Esophagus squamous epithelium (tissue), 5 donors: ENCODE measurements around the gene HNRNPK. TPM values are rescaled to one million over a fixed set of nuclear protein-coding genes. Genes with fewer than 3 reads are reported as not detected.

Source experiments
- DNase-seq: peaks from one replicate; lab custom pipeline; 2025; lab: John Stamatoyannopoulos, UW
- H3K27ac ChIP-seq, 4 donors: fragments of 200-600 bp; sonication (generic); one replicate each; pipeline ENCODE4 v1.5.1; 2016 to 2019; ENCODE audit warnings: mild to moderate bottlenecking in 1 of 4
- H3K27me3 ChIP-seq, 4 donors: fragments of 200-600 bp; sonication (generic); 1 replicate in 3 of 4; 2 replicates in 1 of 4; pipeline versions ENCODE4 v1.5.1 to v1.6.0; 2017 to 2021; ENCODE audit warnings: antibody characterized with exemption in 1 of 4
- H3K36me3 ChIP-seq, 3 donors: fragments of 200-600 bp; sonication (generic); one replicate each; pipeline ENCODE4 v1.5.1; 2016 to 2019
- H3K4me1 ChIP-seq, 3 donors: fragments of 200-600 bp; sonication (generic); one replicate each; pipeline ENCODE4 v1.5.1; 2017 to 2019
- H3K4me3 ChIP-seq, 4 donors: fragments of 200-600 bp; sonication (generic); 1 replicate in 3 of 4; 2 replicates in 1 of 4; pipeline ENCODE4 v1.5.1; 2016 to 2019; ENCODE audit warnings: mild to moderate bottlenecking in 2 of 4, moderate library complexity in 1 of 4
- H3K9me3 ChIP-seq, 3 donors: fragments of 200-600 bp; sonication (generic); one replicate each; pipeline ENCODE4 v1.5.1; 2016 to 2019
- POLR2A ChIP-seq, 4 donors: fragments of 450-650 bp; IDR thresholded peaks; one replicate each; pipeline ENCODE4 v1.6.1; 2017; ENCODE audit warnings: antibody characterized with exemption in 4 of 4, mild to moderate bottlenecking in 4 of 4, moderate library complexity in 3 of 4
- WGBS, 2 donors: methylation state at CpG; one replicate each; pipeline ENCODE4 v1.1.5; 2018; 5-methylcytosine and 5-hydroxymethylcytosine counted together
- intact Hi-C: fragments of 100-400 bp; cut with DNase I; formaldehyde crosslinking; loops from one replicate; pipeline ENCODE4 v1.15.0; 2022
- small RNA-seq, 4 donors: library from RNA; depleted of rRNA; stranded (forward); fragments of <200 nt; gene quantifications; one replicate each; pipeline ENCODE3, GENCODE V24; 2016
- total RNA-seq, 4 donors: library from RNA; depleted of rRNA; stranded (reverse); fragments of >200 nt; gene quantifications; one replicate each; pipeline ENCODE4 v1.1.0, GENCODE V29; 2016
- TF ChIP-seq, protein P1 (sequence below), 6 experiments: fragments of 450-650 bp in 4 of 6; fragments of 200-600 bp in 2 of 6; sonication (generic) in 2 of 6; IDR thresholded peaks; one replicate each; pipeline ENCODE4 v1.5.1; 2016 to 2019; ENCODE audit warnings: antibody characterized with exemption in 6 of 6, mild to moderate bottlenecking in 4 of 6, moderate library complexity in 4 of 6
- donor health status: DM: yes; HTN: yes; CAD: no.

HNRNPK gene
- total RNA-seq, 4 donors from 2014 or later = 348 to 510 (median 452) TPM

DNA sequence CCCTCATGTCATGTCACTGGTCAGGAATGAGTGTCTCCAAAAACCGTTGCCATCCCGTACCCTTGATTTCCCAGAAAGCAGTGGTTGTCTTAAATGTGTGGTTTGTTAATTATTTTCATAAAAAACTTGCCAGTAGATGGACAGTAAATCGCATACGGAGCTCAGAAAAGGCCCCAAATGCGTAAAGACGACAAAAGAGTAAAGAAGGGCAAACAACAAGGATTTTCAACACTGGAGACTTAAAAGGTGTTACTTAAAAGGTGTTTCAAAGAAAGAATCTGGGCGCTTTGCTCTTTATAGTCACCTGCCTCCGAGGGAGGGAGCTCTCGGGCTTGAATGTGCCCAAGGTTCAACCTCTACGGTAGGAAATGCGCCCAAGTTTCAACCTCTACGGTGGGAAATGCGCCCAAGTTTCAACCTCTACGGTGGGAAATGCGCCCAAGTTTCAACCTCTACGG lies 59.5 kb downstream of the HNRNPK start:
- no peak for TF ChIP-seq POLR2A (IDR thresholded peaks at IDR 0.05)
- TF ChIP-seq, protein P1, sequence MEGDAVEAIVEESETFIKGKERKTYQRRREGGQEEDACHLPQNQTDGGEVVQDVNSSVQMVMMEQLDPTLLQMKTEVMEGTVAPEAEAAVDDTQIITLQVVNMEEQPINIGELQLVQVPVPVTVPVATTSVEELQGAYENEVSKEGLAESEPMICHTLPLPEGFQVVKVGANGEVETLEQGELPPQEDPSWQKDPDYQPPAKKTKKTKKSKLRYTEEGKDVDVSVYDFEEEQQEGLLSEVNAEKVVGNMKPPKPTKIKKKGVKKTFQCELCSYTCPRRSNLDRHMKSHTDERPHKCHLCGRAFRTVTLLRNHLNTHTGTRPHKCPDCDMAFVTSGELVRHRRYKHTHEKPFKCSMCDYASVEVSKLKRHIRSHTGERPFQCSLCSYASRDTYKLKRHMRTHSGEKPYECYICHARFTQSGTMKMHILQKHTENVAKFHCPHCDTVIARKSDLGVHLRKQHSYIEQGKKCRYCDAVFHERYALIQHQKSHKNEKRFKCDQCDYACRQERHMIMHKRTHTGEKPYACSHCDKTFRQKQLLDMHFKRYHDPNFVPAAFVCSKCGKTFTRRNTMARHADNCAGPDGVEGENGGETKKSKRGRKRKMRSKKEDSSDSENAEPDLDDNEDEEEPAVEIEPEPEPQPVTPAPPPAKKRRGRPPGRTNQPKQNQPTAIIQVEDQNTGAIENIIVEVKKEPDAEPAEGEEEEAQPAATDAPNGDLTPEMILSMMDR (IDR thresholded peaks at IDR 0.05) = peak in 2 of 6 experiments; percentile 21 to 27
- DNase-seq = no peak
- 2 to 3% methylated on average over 13 of the region's 16 CpGs for WGBS, 2 donors

DNA sequence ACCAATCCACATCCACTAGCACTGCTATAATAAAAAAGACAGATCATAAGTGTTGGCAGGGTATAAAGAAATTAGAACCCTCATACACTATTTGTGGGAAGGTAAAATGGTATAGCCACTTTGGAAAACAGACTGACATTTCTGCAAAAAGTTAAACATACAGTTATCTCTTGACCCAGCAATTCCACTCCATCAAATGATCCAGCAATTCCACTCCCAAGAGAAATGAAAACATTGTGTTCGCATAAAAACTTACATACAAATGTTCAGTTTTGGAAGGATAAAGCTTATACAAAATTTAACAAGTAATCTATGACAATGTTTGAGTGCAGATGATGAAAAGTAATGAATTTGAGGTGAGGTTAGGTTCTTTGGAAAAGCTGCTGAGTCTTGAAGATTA lies 60.9 kb downstream of the HNRNPK start:
- Histone ChIP-seq H3K27me3 (no peaks in the 10 kb centered on the region), H3K9me3 (no peaks in the 10 kb centered on the region), H3K4me3 (no peak overlapping the region), H3K4me1 (peaks cover 0 to 17% (median 9%) of the 10 kb centered on the region in 3 donors), H3K36me3 (no peaks in the 10 kb centered on the region), H3K27ac (no peak overlapping the region)
- intact Hi-C loops = loop anchor here (10.0 kb wide), 1 partner anchor 294 kb away; the partner anchor contains the start of gene IDNK
- WGBS, 2 donors = 97 to 100% methylated on average over 1 of the region's 1 CpG
- TF ChIP-seq, protein P1 (IDR thresholded peaks at IDR 0.05) = no peak
- no peak for TF ChIP-seq POLR2A (IDR thresholded peaks at IDR 0.05)
- DNase-seq = no peak

More for the DNA sequence above, 59.5 kb downstream of the HNRNPK start:
- intact Hi-C loops = no loop called here
- peaks cover 0 to 17% (median 9%) of the 10 kb centered on the region in 3 donors for H3K4me1 ChIP-seq
- H3K4me3 ChIP-seq = peak overlapping the region; percentile 88 to 100 (median 94)
- H3K27me3 ChIP-seq = no peaks in the 10 kb centered on the region
- no peaks in the 10 kb centered on the region for H3K36me3 ChIP-seq
- H3K9me3 ChIP-seq = no peaks in the 10 kb centered on the region
- H3K27ac ChIP-seq = peak overlapping the region; percentile 95 to 99 (median 98)

Small RNA genes within 50 kb of the gene (small RNA-seq; reads per million reads assigned to genes)
- gene RF00019 = 0 reads per million in 4 donors

Other genes with a start within 250 kb of the HNRNPK start
- 1 to 10 TPM in 3 of 4 donors, under 1 TPM in 1; 0.64 to 7.8 (median 2.3) TPM for gene GKAP1, start 162.4 kb downstream of the HNRNPK start, total RNA-seq
- gene KIF27, start 58.8 kb downstream of the HNRNPK start, total RNA-seq = 1 to 10 TPM; 1.6 to 4.2 (median 3.5) TPM
- gene RMI1, start 590 bp upstream of the HNRNPK start, total RNA-seq = 1 to 10 TPM; 2.8 to 7.3 (median 5.9) TPM